ENCODE data around the gene TFR2. TPM values are rescaled to one million over a fixed set of nuclear protein-coding genes. Genes with fewer than 3 reads are reported as not detected.
A peak's percentile ranks its signal among the peaks of the same experiment; 100 is the strongest.

TFR2 gene
- total RNA-seq, 4 donors from 2014 or later: 0.17 to 0.32 TPM; not detected in 2

DNA sequence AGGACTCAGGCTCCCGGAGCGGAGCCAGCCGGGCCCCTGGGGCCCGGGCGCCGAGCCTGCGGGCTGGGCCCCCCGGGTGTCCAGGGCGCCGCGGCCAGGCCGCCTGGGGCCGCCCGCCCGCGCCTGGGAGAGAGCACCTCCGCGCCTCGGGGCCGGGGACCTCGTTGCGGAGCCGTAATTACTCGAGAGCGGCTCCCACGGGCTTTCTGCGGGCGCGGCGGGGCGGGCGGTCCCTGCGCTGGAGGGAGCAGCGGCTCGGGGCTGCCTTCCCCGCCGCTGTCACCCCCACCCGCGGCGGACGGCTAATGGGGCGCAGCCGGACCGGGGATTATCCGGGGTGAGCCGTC is 33.7 kb upstream of the TFR2 start:
- intact Hi-C loops (cut with DNase I): no loop called here
- DNase-seq (ENCODE audit: extremely low spot score): no peak
- Histone ChIP-seq H3K27me3 (no peaks in the 10 kb centered on the region), H3K4me1 (peaks cover 17 to 55% (median 50%) of the 10 kb centered on the region in 4 donors), H3K4me3 (peak overlapping the region; percentile 88 to 96 (median 96)), H3K27ac (replicated peaks in 1 of 4) (peak overlapping the region; percentile 98 to 100 (median 98)), H3K36me3 (peaks cover 26 to 37% (median 36%) of the 10 kb centered on the region in 4 donors), H3K9me3 (no peaks in the 10 kb centered on the region)
- whole genome bisulfite sequencing: 0% methylated on average over 12 of the region's 46 CpGs
- TF ChIP-seq, protein P1, sequence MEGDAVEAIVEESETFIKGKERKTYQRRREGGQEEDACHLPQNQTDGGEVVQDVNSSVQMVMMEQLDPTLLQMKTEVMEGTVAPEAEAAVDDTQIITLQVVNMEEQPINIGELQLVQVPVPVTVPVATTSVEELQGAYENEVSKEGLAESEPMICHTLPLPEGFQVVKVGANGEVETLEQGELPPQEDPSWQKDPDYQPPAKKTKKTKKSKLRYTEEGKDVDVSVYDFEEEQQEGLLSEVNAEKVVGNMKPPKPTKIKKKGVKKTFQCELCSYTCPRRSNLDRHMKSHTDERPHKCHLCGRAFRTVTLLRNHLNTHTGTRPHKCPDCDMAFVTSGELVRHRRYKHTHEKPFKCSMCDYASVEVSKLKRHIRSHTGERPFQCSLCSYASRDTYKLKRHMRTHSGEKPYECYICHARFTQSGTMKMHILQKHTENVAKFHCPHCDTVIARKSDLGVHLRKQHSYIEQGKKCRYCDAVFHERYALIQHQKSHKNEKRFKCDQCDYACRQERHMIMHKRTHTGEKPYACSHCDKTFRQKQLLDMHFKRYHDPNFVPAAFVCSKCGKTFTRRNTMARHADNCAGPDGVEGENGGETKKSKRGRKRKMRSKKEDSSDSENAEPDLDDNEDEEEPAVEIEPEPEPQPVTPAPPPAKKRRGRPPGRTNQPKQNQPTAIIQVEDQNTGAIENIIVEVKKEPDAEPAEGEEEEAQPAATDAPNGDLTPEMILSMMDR (IDR thresholded peaks at IDR 0.05): no peak
- no peak for TF ChIP-seq POLR2A (IDR thresholded peaks at IDR 0.05; ENCODE audit: low read depth)
- no peak for TF ChIP-seq EP300 (IDR thresholded peaks at IDR 0.05)
- no peak for TF ChIP-seq POLR2AphosphoS5 (IDR thresholded peaks at IDR 0.05)

DNA sequence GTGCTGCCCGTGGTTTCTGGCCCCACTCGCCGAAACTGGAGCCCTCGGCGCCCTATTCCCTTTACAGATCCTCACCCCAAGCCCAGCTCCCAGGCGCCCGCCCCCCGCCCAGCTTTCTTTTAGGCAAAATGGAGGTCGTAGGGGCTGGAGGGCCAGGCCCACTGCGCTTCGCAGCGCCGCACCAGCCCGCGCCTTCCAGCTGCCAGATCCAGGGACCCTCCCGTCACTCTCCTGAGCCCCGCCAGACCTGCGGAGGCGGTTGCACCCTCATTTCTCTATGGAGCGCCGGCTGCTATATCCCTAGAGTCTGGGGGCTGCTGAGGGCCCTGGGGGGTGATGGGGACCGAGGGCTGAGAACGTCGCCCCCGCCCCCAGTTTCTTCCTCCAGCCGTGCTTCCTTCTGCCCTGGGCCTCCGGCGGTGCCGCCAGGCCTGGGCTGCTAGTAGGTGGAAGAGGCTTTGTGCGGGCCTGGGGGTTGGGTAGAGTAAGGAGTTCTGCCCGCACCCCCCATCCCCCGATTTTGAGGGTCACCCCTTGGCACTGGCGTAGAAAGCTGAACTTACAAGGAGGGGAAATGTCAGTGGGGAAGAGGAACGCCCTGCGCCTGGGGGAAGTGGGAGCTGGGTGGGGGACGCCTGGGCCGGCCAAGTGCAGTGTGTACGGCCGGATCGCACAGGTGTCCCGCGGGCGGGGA is 33.2 kb upstream of the TFR2 start:
- H3K4me3 ChIP-seq: peak overlapping the region; percentile 88 to 96 (median 96)
- TF ChIP-seq EP300 (IDR thresholded peaks at IDR 0.05): no peak
- TF ChIP-seq, protein P1 (IDR thresholded peaks at IDR 0.05): no peak
- no peak for TF ChIP-seq POLR2A (IDR thresholded peaks at IDR 0.05; ENCODE audit: low read depth)
- TF ChIP-seq POLR2AphosphoS5 (IDR thresholded peaks at IDR 0.05): no peak
- no peaks in the 10 kb centered on the region for H3K27me3 ChIP-seq
- no peak for DNase-seq (ENCODE audit: extremely low spot score)
- peak overlapping the region; percentile 98 to 100 (median 98) for H3K27ac ChIP-seq (replicated peaks in 1 of 4)
- intact Hi-C loops (cut with DNase I): loop anchor here (5.0 kb wide), 1 partner anchor 62 kb away; the partner anchor contains the start of gene MOSPD3
- peaks cover 26 to 32% (median 32%) of the 10 kb centered on the region in 4 donors for H3K36me3 ChIP-seq
- WGBS: under 1% methylated on average over 21 of the region's 43 CpGs
- H3K4me1 ChIP-seq: peaks cover 17 to 50% (median 45%) of the 10 kb centered on the region in 4 donors
- no peaks in the 10 kb centered on the region for H3K9me3 ChIP-seq

DNA sequence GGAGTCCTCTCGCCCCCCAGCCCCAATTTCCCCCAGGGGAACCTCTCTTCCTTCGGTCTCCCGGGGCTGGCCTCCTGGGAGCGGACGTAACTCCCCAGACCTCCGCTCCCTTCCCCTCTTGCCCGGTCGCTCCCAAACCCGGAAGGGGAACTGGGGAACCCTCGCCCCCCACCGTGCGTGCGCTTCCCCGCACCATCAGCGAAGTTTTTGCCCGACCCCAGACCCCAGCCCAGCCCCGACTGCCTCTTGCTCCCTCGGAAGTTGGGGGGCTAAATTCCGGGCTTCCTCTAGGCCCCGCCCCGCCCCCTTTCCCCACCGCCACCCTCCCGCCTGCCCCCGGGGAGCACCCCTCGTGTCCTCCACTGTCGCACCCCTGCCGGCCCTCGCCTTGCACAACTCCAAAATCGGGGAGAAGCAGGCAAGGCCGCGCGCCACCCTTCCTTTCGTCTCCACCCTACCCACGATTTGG is 32.6 kb upstream of the TFR2 start:
- Histone ChIP-seq H3K27ac (replicated peaks in 1 of 4) (peak overlapping the region; percentile 98 to 100 (median 98)), H3K4me1 (peaks cover 17 to 44% (median 39%) of the 10 kb centered on the region in 4 donors), H3K36me3 (peaks cover 26 to 27% (median 26%) of the 10 kb centered on the region in 4 donors), H3K4me3 (peak overlapping the region; percentile 88 to 96 (median 96)), H3K9me3 (no peaks in the 10 kb centered on the region), H3K27me3 (no peaks in the 10 kb centered on the region)
- under 1% methylated on average over 24 of the region's 34 CpGs for WGBS
- DNase-seq (ENCODE audit: extremely low spot score): no peak
- TF ChIP-seq, protein P1 (IDR thresholded peaks at IDR 0.05): no peak
- TF ChIP-seq POLR2AphosphoS5 (IDR thresholded peaks at IDR 0.05) (no peak), POLR2A (IDR thresholded peaks at IDR 0.05; ENCODE audit: low read depth) (no peak), EP300 (IDR thresholded peaks at IDR 0.05) (no peak)
- intact Hi-C loops (cut with DNase I): loop anchor here (5.0 kb wide), 1 partner anchor 62 kb away; the partner anchor contains the start of gene MOSPD3

DNA sequence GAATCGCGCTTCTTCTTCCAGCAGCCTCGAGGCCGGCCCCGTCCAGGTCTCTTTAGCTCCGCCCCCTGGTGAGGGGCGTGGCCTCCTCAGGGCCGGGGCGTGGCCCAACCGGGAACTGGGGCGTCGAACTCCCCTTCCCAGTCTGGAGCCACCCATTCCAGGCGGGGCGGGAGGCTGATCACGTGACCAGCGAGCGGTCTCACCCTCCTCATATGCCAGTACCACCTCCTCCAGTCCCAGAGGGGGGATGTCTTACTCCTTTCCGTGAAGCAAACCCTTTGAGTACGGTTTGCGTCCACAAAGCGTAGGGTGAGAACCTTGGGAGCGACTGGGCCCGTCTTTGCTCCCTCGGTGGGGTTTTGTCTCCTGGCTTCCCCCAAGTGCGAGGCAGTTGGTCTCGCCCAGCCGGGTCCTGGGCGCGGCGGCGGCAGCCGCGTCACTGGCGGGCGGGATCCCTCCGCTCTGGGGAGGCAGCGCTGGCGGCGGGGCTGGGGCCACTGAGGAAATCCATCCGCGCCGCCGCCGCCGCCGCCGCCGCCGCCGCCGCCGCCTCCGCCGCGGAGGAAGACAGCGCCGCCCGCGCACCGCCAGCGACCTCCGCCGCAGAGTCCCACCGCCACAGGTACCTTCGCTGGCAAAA is 32.1 kb upstream of the TFR2 start, which contains the start of gene GNB2:
TSS of gene GNB2 (plus strand) at position 439 of the 640 bp plus-strand sequence. CDS start 2,526 bp downstream, outside the sequence.
- 0% methylated on average over 19 of the region's 65 CpGs for WGBS
- intact Hi-C loops (cut with DNase I): loop anchor here (5.0 kb wide), 1 partner anchor 61 kb away; the partner anchor contains the start of gene MOSPD3
- TF ChIP-seq POLR2AphosphoS5 (IDR thresholded peaks at IDR 0.05): peak; percentile 89 to 92
- TF ChIP-seq EP300 (IDR thresholded peaks at IDR 0.05): peak; percentile 10
- TF ChIP-seq POLR2A (IDR thresholded peaks at IDR 0.05; ENCODE audit: low read depth): peak; percentile 56
- TF ChIP-seq, protein P1 (IDR thresholded peaks at IDR 0.05): peak in 1 of 3 experiments; percentile 10
- H3K4me3 ChIP-seq: peak within 1 kb of the TSS; percentile 88 to 96 (median 96)
- no peaks in the 10 kb centered on the region for H3K27me3 ChIP-seq
- peaks cover 17 to 39% (median 35%) of the 10 kb centered on the region in 4 donors for H3K4me1 ChIP-seq
- DNase-seq (ENCODE audit: extremely low spot score): peak; percentile 100
- peak within 1 kb of the TSS; percentile 98 to 100 (median 98) for H3K27ac ChIP-seq (replicated peaks in 1 of 4)
- no peaks in the 10 kb centered on the region for H3K9me3 ChIP-seq
- peaks cover 20 to 21% (median 21%) of the 10 kb centered on the region in 4 donors for H3K36me3 ChIP-seq
